IPS DF 4.7 (cell line): ENCODE measurements around the gene ENOX2.
"Not testable (repeated sequence)": the region's sequence is repeated elsewhere in the genome, so short reads cannot be mapped to it uniquely, and the experiment has no call there.

Experiments used
- DNase-seq: peaks from one replicate; pipeline ENCODE4 v3.0.0-alpha.2; 2013; ENCODE audit warnings: low spot score; ENCODE audit errors: extremely low read depth

Gene ENOX2

GRCh38 chrX:130827648-130828047 lies 75.4 kb downstream of the ENOX2 start:
- DNase-seq, result no peak

GRCh38 chrX:130826249-130826648 lies 76.8 kb downstream of the ENOX2 start:
- no peak for DNase-seq

DNA sequence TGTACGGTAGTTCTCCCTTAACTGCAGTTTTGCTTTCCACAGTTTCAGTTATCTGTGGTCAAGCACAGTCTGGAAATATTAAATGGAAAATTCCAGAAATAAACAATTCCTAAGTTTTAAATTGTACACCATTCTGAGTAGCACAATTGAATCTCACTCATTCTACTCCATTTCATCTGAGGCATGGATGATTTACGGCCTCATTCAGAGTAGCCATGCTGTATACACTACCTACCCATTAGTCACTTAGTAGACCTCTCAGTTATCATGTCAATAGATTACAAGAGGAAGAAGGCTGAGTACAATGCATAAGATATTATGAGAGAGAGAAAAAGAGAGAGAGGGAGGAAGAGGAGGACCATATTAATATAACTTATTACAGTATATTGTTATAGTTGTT lies 77.5 kb downstream of the ENOX2 start:
- no peak for DNase-seq

DNA sequence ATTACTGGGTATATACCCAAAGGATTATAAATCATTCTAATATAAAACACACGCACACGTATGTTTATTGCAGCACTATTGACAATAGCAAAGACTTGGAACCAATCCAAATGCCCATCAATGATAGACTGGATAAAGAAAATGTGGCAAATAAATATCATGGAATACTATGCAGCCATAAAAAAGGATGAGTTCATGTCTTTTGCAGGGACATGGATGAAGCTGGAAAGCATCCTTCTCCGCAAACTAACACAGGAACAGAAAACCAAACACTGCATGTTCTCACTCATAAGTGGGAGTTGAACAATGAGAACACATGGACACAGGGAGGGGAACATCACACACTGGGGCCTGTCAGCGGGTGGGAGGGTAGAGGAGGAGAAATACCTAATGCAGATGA lies 83.6 kb downstream of the ENOX2 start:
- not testable (repeated sequence) for DNase-seq

DNA sequence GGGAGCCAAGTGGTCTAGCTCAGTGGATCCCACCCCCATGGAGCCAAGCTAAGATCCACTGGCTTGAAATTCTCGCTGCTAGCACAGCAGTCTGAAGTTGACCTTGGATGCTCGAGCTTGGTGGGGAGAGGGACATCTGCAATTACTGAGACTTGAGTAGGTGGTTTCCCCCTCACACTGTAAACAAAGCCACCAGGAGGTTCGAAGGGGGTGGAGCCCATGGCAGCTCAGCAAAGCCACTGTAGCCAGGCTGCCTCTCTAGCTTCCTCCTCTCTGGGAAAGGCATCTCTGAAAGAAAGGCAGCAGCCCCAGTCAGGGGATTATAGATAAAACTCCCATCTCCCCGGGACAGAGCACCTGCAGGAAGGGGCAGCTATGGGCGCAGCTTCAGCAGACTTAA lies 89.1 kb downstream of the ENOX2 start:
- DNase-seq, result not testable (repeated sequence)

- DNase-seq, result no peak
Observed at GRCh38 chrX:130810561-130810960, 92.4 kb downstream of the ENOX2 start.

DNA sequence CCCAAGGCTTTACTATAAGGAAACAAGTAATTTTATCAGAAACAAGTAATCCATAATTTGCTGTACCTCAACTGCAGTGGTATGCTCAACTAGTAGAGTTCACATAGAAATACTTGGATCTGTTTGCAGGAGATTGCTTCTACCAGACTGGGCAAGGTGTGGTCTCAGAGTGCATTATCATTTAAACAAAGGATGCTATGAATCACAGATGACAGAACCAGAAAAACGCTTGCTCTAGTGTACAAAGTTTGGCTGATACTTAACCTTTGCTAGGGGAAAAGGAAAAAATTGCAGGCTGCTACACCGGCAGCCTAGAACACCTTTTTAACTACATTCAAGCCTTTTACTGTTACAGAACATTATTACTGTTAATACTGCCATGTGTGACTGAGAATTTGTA lies 97.1 kb downstream of the ENOX2 start:
- no peak for DNase-seq

- DNase-seq, result no peak
Observed at GRCh38 chrX:130803537-130803936, 99.5 kb downstream of the ENOX2 start.

DNA sequence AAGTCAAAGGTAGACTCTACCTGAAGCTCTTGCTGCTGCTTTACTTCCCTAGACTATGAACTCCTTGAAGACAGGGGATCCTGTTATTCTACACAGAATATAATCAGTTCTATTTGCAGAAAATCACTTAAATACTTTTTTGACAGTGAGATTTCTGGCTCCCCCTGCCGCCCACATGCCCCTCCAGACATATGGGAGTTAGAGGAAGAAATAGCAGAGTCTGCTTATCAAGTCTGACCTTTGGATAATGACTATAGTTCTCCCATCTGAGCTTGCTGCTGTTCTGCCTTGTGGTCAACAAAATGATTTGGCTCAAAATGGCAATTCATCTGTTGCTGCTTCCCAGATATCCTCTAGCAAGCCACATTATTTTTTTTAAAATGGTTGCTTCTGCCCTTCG lies 101.1 kb downstream of the ENOX2 start:
- no peak for DNase-seq

DNA sequence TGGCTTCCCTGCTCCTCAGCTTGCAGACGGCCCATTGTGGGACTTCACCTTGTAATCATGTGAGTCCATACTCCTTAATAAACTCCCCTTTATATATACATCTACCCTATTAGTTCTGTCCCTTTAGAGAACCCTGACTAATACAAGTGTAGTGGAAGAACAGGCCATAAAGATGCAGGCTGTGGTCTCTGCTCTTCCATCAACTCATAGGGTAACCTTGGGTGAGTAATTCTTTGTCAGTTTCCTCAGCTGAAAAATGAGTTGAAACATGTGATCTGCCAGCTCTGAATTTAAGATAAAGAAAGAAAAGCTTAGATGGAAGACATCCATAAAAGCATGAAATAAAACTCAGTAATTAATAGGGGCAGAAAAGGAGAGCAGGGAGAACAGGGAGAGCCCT lies 103.6 kb downstream of the ENOX2 start:
- DNase-seq, result no peak

GRCh38 chrX:130793975-130794374 lies 109.0 kb downstream of the ENOX2 start:
- no peak for DNase-seq

DNA sequence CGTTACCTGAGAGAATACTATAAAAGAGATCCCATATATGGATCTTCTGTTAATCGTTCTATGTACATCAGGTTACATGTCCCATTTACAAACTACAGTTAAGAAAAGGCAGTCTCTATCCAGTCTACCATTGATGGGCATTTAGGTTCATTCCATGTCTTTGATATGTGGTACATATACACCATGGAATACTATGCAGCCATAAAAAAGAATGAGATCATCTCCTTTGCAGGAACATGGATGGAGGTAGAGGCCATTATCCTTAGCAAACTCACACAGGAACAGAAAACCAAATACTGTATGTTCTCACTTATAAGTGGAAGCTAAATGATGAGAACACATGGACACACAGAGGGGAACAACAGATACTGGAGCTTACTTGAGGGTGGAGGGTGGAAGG lies 111.1 kb downstream of the ENOX2 start:
- DNase-seq, result not testable (repeated sequence)

GRCh38 chrX:130789793-130790192 lies 113.2 kb downstream of the ENOX2 start:
- no peak for DNase-seq

DNA sequence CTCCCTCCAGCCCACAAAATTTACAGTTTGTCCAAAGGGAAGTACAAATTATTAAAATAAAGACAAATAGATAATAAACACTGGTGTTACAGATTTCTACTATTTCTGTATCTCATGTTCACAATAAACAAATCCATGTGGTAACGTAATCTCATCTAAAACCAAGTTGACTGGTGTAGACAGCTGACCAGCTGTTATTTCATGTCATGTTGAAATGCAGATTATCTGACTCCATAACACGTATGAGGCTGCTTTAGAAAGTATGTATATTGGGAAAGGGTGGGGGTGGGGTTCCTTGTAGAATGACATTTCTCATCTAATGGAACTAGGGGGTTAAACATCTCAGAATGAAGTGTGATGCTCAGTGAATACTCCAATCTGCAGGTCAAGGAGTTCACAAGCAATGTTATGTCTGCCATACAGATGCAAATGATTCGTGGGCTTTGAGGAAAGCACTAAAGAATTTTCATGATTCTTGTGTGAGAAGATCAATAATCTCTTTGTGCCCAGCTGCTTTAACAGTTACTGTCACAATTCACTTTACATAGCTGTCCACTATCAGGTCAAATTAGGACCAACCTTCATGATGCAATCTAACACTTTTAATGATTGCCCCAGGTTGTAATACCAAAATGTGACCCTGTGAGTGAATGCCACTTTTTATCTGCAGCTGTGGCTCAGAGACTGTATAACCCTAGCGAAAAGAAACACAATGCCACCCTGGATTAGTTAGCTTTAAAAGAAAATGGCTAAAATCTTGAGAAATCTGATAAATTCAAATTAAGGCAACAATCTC lies 114.0 kb downstream of the ENOX2 start:
- no peak for DNase-seq

- no peak for DNase-seq
Observed at GRCh38 chrX:130786030-130786429, 117.0 kb downstream of the ENOX2 start.

DNA sequence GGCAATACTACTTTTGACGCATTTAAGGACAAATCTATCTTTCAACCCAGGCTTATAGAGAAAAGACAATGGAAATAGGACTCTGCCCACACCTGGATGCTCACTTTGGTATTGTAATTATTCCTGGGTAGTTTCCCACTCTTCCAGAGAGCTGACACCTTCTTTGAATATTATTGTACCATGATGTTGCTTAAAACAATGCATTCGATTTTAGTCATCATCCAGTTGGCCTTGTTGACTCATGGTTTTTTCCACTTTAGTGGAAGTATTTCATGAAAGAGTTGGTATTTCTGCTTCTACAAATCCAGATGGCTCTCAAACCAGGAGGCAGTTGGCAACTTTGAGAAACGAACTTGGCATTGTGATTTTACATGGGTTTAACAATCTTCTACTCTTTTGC lies 124.2 kb downstream of the ENOX2 start:
- DNase-seq, result no peak

GRCh38 chrX:130775849-130776248 lies 127.2 kb downstream of the ENOX2 start:
- DNase-seq, result no peak

- no peak for DNase-seq
Observed at GRCh38 chrX:130772776-130773143, 130.2 kb downstream of the ENOX2 start.

GRCh38 chrX:130772105-130772775 lies 130.8 kb downstream of the ENOX2 start:
- DNase-seq, result no peak

GRCh38 chrX:130771648-130772047 lies 131.4 kb downstream of the ENOX2 start:
- no peak for DNase-seq

GRCh38 chrX:130771230-130771629 lies 131.8 kb downstream of the ENOX2 start:
- no peak for DNase-seq

- no peak for DNase-seq
Observed at GRCh38 chrX:130770615-130771014, 132.4 kb downstream of the ENOX2 start.

DNA sequence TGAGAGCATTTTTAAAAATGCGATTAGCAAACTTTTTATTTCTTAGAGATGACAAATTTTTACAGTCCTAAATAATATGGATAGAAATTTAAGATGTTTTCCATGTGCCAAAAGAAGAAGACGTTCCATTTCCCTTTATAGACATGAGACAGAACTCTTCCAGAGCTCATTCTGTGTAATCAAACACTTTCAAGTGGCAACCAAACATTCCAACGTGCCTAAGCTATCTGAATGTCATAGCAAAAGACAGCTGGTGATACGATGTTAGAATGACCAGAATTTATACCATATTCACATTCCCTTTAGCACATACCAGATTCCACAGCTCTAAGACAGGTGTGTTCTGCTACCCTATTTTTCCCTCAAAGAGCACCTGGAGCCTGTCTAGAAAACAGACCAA lies 133.2 kb downstream of the ENOX2 start:
- no peak for DNase-seq
